Glomerular visceral epithelial cell (primary cell): ENCODE data around the gene PRAMEF13.
"Not testable (repeated sequence)": the region's sequence is repeated elsewhere in the genome, so short reads cannot be mapped to it uniquely, and the experiment has no call there.

Experiments used
- DNase-seq: peaks from one replicate; pipeline ENCODE4 v3.0.0-alpha.2; 2016; ENCODE audit errors: extremely low spot score

Gene PRAMEF13

GRCh38 chr1:13171548-13171947 is 29.7 kb downstream of the PRAMEF13 start, which contains the start of gene PRAMEF9:
Gene PRAMEF9, plus strand, starts transcription at chr1:13171848. Its CDS starts 3,433 bp downstream, at chr1:13175281.
- DNase-seq: not testable (repeated sequence)

- DNase-seq: not testable (repeated sequence)
Measured at GRCh38 chr1:13165531-13165930, 35.7 kb downstream of the PRAMEF13 start, which contains the start of gene HNRNPCL4. Gene HNRNPCL4, minus strand, starts transcription at chr1:13165631. Its CDS starts 164 bp downstream, at chr1:13165467.

GRCh38 chr1:13155909-13156308 is 45.3 kb downstream of the PRAMEF13 start, which contains the start of gene PRAMEF26:
Gene PRAMEF26, minus strand, starts transcription at chr1:13156009. Its CDS starts 2,914 bp downstream, at chr1:13153095.
- not testable (repeated sequence) for DNase-seq
